ENCODE measurements around the gene TEAD1.
"Not testable (repeated sequence)": the region's sequence is repeated elsewhere in the genome, so short reads cannot be mapped to it uniquely, and the experiment has no call there.

Gene TEAD1

DNA sequence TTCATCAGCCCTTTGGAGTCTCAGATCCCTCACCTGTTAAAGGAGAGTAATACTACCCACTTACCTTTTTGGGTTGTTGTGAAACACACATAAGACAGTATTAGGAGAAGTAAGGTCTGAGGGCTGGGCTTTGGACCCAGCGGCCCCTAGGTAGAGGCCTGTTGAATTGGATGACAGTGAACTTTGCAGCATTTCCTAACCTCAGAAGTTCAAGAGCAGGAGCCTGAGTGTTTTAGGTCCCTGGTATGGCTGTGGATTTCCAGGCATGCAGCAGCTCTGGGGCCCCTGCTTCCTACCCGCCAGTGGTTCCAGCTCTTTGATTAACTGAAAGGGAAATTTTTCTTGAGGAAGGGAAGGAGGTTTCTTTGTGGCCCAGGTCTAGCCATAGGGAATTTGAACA, 58.9 kb downstream of the TEAD1 start:
- DNase-seq (ENCODE audit: low spot score) (no peak), FAIRE-seq (no peak)

DNA sequence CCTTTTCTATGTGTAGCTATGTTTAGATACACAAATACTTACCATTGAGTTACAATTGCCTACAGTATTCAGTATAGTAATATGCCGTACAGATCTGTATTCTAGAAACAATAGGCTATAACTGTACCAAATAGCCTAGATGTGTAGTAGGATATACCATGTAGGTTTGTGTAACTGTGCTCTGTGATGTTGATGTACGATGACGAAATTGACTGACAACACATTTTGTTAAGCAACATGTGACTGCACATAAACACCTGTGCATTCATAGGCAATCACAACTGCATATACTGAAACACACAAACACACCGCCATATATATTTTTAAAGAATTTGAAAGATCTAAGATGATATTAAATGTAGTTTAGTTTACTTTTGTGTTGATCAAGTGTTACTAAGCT, 60.4 kb downstream of the TEAD1 start:
- DNase-seq (ENCODE audit: low spot score), result no peak

DNA sequence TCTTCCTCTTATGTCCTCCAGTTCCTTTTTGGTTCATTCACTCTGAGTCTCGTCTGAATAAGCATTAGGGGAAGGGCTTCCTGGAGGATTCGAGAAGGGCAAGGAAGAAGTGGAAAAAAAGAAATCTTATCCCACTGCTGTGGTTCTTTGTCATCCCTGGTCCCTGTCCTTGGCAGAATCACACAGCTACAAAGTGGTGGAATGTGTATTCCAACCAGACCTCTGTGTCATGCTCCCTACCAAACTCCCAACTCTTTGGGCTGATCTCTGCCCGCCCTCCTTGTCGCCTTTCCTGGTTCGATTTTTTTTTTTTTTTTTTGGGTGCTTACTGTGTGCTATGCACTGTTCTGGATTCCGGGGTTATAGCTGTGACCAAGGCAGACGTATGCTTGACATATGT, 61.0 kb downstream of the TEAD1 start:
- DNase-seq (ENCODE audit: low spot score), result no peak
- no peak for FAIRE-seq

More for the DNA sequence above, 60.4 kb downstream of the TEAD1 start:
- FAIRE-seq, result no peak

DNA sequence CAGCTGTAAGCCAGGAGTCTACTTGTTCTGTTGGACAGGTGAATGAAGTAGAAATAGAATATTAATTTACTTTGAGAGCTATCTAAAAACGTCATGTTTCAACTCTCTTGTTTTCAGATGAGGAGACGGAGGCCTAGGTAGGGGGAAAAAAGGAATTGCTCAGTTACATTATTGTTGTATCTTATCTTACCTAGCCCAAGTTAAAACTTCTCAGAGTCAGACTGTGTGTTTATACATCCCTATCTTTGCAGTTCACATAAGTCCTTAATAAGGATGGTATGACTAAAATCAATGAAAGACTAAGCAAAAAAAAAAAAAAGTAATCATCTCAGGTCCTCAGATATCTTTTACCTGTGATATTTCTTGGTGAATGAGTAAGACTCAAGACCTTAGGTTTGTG, 62.8 kb downstream of the TEAD1 start:
- DNase-seq (ENCODE audit: low spot score) (no peak), FAIRE-seq (no peak)

DNA sequence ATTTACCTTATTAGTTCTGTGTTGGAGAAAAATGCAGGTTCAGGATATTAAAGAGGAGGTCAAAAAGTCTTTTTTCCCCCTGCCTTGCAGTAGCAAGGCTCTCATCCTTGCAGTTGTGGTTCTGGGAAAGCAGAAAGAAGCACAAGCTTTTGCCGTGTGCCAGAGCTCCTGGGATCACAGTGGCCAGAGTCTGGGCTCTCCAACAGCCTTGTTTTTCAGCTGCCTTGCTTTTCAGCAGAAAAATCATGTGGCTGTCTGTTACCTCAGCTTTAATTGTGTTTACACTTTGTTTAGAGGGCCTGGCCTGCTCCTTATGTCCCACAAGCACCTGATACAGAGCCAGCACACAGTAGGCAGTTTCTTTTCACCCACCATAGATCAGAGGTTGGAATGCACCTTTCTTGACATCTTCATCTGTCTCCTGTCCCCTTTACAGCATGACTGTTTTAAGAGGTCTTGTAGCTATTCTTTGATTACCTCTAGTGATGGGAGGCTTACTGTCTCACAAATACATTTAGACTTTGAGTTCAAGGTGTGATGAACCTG, 67.5 kb downstream of the TEAD1 start:
- no peak for FAIRE-seq
- DNase-seq (ENCODE audit: low spot score), result no peak

DNA sequence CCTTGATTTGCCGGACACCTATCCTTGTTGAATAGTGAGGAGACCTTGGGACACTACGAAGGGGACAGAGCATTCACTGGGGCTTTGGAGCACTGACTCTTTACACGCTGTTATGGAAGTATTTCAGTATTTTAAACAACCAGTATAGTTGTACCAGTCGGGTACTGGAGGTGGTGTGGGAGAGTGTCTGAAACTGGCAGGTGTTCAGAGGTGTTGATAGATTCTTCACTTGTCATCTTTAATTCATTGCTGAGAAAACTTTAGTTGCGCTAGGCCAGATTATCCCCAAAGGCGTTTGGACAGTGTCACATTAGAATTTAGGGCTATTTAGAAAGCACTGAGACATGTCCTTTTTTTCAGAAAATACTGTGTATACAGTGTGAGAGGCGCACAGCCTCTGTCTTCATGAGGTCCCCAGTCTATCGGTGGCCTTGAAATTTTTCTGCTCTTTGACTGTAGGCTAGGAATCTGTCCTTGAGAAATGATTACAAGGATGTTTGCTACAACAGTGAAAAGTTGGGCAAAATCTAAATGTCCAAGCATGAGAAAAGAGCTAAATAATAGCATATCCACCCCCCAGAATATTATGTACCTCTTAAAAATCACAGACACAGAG, 69.7 kb downstream of the TEAD1 start:
- FAIRE-seq (no peak), DNase-seq (ENCODE audit: low spot score) (no peak)

DNA sequence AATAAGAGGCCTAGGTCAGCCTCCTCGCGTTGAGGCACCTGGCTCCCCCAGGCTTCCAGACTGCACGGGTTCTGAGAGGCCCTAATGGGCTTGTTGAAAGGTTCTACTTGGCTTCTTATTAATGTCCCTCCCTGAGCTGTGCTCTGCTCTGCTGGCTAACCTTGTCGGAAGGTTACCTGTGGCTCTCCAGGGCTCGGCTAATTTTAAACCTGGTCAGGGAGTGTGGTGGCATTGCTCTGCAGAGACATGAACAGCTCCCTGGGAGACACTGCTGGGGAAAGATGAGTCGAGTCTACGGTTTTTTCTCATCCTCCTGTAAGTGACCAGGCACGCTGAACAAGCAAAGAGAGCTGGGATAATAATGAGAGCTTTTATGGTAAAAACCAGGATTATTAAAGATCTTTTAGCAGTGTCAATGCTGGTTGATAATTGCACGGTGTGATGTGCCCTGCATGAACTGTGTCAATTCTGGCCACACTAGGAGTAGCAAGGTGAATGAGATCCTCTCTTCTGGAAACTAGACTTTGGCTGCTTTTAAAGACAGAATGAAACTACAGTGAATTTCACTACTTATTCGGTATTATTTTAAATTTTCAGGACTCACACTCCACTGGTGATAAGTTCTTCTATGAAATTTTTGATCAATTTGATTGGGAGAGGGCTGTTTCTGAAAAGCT, 70.7 kb downstream of the TEAD1 start:
- peak; percentile 49 for DNase-seq (ENCODE audit: low spot score)
- peak; percentile 81 for FAIRE-seq

DNA sequence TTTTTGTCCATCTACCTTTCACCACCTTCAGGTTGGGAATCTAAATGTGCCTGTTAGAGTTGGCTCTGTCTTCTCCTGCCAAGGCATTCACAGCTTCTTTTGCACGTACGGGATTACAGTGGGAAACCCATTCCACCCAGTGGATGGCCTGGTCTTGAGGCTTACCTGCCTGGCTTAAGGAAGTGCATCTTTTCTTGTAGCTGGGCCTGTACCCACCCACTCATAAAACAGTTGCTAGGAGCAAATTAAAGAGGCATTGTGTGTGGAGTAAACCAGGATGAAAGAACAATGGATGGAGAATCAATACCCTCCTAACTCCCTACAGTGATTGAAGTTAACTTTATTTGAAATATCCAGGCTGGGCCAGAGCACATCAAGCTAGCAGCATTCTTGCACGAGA, 71.6 kb downstream of the TEAD1 start:
- FAIRE-seq, result no peak

DNA sequence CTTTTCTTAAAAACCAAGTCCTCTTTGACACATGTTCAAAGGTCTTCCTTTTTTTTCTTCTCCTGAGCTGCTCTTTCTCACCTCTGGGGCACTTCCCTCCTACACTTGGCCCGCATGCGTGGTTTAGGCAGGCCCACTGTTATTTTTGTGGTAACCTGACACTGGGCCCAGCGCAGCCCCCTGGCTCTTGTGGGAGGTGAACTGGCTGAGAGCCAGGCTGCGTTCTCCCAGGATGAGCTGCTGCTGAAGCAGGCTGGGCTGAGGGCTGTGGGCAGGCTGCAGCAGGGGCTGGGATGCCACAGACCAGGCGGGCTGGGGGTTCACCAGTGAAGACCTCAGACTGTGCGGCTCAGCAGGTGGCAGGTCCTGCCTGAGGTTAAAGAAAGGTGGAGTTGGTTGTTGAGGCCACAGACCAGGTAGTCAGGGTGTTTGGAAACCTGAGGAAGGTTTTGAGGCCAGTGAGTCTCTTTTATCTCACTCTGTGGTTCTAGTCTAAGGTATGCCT, 72.4 kb downstream of the TEAD1 start:
- peak; percentile 66 for FAIRE-seq
- peak; percentile 78 for DNase-seq (ENCODE audit: low spot score)

More for the DNA sequence above, 71.6 kb downstream of the TEAD1 start:
- no peak for DNase-seq (ENCODE audit: low spot score)

DNA sequence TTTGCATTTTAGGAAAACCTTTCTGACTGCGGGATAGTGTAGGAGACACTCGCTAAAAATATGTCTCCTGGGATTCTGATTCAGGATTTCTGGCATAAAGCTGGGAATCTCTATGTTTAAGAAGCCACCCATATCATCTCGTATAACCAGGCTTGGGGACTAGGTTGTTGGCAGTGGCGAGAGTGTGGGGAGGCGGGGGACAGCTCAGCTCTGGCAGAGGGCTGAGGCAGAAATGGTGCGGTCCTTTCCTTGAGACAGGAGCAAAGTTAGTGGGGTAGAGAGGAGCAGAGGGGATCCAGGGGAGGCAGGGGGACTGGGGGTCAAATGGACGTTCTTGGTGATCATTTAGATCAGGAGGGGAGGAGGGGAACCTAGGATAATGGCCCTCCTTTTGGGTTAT, 74.3 kb downstream of the TEAD1 start:
- no peak for DNase-seq (ENCODE audit: low spot score)
- FAIRE-seq, result no peak

DNA sequence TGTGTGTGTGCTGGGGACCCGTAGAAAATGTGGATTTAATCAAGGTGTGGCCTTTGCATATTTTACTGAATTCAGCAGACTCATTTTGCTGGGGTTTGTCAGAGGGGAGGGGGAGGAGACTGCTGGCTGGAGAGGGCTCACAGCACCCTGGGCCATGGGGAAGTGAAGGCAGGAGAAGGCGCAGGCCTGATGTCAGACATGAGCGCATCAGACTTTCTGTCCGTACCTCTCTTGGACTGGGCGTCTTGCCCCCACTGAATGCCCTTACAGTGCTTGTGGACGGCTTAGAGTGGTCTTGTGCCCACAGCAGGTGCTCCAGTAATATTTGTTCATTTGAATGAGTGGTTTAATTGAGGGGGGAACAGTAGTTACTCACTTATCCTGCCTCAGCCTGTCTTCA, 75.2 kb downstream of the TEAD1 start:
- DNase-seq (ENCODE audit: low spot score) (no peak), FAIRE-seq (no peak)

DNA sequence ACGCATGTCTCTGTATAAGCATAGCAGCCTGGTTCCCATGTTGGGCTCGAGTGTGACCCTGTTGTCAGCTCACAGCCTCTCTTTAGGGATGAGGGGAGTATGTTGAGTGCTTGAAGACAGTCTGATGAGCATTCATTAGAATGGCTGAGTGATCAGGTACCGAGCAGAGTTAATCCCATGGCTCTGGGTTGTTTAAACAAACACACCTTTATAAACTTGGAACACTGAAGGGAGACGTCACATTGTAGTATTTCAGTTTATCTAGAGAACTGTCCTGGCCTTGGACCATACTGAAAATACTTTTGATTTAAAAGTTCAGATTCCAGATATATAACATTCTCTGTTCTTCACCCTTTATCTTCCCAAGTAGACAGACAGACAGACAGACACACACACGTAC, 76.0 kb downstream of the TEAD1 start:
- DNase-seq (ENCODE audit: low spot score) (no peak), FAIRE-seq (no peak)

DNA sequence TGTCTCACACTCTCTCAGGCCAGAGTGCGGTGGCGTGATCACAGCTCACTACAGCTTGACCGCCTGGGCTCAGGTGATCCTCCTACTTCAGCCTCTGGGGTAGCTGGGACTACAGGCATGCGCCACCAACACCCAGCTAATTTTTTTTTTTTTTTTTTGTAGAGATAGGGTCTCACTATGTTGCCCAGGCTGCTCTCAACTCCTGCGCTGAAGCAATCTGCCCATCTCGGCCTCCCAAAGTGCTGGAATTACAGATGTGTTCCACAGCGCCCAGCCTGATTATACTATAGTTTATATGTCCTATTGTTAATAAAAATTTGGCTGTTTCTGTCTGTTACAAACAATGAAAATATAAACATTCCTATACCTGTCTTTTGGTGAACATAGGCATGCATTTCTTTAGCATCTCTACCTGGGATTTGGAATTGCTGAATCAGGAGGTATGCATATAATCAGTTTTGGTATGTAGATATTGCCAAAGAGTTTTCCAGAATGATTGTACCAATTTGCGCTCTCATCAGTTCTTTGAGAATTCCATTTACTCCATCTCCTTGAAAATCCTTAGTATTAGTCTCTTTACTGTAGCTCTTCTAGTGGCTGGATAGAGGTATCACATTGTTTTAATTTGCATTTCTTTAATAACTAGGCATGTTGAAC, 78.8 kb downstream of the TEAD1 start:
- no peak for DNase-seq (ENCODE audit: low spot score)
- no peak for FAIRE-seq

DNA sequence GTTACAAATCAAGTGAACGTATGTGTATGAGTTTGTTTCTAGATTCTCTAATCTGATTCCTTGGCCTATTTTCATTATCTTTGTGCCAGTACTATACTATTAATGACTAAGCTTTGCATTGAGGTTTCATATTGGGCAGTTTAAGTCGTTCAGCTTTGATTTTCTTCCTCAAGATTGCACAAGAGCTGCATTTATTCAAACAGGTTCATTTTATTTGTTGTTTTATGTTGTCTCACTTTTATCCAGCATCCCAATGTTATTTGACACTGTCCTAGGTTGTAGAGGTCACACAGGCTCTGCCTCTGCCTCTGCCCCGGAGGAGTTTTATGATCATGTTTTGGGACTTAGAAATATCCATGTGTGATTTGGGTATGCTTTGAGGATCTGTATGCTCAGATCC, 79.8 kb downstream of the TEAD1 start:
- FAIRE-seq, result no peak
- DNase-seq (ENCODE audit: low spot score), result no peak

DNA sequence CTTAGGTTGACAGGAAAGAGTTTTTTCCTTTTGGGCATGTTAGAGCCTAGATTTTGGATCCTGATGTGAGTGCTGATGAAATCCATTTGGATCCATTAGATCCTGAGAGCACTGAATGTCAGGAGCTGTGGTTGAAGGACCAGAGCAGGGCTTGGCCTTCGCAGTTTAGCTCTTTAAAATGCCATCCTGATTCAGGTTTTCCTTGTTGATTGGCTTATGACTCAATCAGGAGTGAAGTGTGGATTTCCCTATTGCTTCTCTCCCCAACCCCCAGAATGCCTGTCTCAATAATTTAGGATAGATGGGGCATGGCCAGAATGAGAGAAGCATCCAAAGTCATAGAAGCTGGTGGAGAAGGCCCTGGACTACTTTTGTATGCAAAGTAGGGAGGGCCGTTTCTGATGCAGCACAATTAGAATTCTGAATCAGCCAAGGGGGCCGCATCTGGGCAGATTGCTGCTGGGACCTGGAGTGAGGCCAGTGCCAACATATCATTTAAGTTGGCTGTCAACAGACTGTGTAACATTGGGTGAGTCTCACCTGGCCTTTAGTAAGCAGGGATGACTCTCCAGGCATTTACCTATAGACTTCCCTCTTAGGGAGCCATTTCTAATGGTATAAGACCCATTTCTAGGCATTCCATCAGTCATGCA, 80.5 kb downstream of the TEAD1 start:
- no peak for FAIRE-seq
- DNase-seq (ENCODE audit: low spot score), result no peak

DNA sequence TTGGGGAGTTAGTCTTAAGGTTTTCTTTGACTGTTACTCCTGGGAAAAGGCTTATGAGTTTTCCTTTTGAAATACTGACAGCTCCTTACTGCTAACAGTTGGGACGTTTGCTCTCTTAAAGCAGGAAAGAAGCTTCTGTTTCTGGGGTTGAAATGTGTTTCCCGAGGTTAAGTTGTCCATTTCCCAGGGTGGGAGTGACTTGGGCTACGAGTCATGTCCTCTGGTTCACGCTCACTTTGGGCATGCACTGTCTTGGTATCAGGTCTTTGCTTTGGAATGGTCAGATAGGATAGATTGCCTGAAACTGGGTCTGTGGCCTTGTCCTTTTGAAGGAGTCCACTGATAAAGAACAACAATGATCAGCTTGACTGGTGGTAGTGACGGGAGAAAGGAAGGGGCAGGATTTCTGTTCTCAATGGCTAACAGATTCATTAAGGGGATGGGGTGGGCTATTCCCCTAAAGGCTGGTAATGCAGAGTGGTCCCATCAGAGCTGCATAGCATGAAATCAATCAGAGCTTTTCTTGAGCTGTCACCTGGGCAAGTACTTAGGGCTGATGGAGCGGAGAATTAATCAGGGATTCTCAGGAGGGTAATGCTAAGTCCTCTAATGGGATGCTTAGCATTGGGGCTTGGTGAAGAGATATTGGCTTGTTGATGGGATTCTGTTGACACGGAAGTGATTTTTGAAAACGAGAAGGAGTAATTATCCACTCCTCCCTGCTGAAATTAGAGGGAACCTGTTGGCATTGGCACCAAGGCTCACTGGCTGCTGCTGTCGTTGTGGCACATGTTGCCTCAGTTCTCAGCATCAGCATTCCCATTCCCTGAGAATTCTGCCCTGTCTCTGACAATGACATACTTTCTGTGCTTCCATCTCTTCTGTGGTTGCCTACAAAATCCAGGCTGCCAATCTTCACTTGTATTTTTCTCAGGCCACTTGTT, 81.6 kb downstream of the TEAD1 start:
- DNase-seq (ENCODE audit: low spot score) (no peak), FAIRE-seq (no peak)

DNA sequence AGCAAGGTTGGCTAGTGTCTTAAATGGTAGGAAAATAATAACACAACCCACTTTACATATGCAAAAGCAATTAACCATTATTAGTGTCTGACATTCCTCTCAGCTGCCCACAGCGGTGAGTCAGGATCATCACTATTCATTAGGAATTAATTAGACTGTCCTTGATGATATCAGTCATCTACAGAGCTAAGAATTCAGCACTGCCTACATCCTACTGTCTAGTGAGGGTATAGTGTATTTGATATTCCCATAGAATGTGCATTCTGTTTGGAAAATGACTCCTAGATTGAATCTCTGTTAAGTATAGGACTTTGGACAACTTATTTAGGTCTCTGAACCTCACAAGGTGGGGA, 82.2 kb downstream of the TEAD1 start:
- DNase-seq (ENCODE audit: low spot score), result no peak
- FAIRE-seq, result no peak

DNA sequence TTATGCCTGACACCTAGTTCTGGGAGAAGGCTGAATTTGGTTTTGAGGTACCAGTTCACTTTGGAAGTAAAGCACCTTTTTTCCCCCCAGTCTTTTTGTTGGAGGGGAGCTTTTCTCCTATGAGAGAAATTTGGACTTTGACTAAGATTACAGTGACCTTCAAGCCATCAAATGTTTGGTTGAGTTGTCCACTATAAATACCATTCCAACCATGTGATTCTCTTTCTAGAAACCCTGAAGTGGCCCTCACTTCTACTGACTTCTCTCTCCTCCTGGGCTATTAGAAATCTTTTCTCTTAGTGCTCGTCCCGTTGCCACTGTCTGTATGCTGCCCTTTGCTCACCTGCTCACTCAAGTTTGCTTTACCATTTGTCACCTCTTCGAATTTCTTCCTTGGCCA, 82.6 kb downstream of the TEAD1 start:
- DNase-seq (ENCODE audit: low spot score) (no peak), FAIRE-seq (no peak)

DNA sequence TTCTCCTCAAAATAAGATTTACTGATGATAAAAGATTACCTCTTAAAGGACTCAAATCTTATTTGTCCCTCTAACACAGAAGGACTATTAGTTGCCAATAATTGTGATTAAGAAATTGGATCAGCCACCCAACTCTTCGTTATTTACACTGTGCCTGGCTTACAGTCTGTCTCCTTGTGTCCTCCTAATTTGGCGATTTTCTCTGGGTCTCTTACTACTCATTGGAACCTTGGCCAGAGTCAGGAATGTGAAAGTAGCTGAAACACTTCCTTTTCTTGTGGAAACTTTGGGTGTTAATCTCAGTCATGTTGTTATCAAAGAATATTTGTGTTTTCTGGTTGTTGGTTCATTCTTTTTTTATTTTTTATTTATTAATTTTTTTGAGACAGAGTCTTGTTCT, 83.2 kb downstream of the TEAD1 start:
- FAIRE-seq (no peak), DNase-seq (ENCODE audit: low spot score) (no peak)

DNA sequence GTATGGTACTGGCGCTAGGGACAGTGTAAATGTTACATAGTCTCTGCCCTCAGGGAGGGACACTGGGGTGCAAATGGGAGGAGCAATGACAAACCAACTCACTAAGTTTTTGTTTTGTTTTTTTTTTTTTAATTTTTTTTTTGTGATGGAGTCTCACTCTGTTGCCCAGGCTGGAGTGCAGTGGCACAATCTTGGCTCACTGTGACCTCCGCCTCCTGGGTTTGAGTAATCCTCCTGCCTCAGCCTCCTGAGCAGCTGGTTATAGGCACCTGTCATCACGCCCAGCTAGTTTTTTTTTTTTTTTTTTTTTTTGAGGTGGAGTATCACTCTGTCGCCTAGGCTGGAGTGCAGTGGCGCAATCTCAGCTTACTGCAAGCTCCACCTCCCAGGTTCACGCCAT, 83.9 kb downstream of the TEAD1 start:
- not testable (repeated sequence) for FAIRE-seq; DNase-seq (ENCODE audit: low spot score)

DNA sequence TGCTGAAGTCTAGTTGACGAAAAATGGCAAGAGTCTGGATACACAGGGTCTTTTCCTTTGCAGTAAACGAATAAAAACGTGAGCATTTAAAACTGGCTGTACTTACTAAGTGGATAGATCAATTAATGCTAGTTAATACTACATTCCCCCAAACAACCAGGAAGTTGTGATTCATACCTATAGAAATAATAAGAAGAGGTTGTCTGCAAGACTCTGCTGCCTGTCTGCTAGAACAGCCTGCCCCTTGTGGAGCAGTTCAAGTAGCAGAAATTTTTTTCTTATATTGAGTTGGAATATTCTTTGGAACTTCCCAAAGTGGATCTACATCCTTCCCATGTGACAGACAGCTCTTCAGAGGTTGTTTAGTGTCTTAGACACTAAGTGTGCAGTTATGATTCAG, 86.8 kb downstream of the TEAD1 start:
- FAIRE-seq (no peak), DNase-seq (ENCODE audit: low spot score) (no peak)
